Measurements from ENCODE around the gene ENC1. TPM values are rescaled to one million over a fixed set of nuclear protein-coding genes. Genes with fewer than 3 reads are reported as not detected.

The ENC1 gene
- total and polyA plus RNA-seq, 2 of the 8 experiments (the other 6 are each of a cell fraction or from before 2014, with no cell fraction given), result 5.5 to 13.2 TPM

- TF ChIP-seq CBX5 (IDR thresholded peaks at IDR 0.05; ENCODE audit: low read depth, low read length) (no peak), KDM5A (IDR thresholded peaks at IDR 0.05; ENCODE audit: low read length) (no peak), SUZ12 (IDR thresholded peaks at IDR 0.05; ENCODE audit: low read length) (no peak), TAF1 (IDR thresholded peaks at IDR 0.05; ENCODE audit: low read depth, low read length) (no peak)
Measured at GRCh38 chr5:74578356-74579044, 62.0 kb downstream of the ENC1 start (continued).

Other genes with a start within 250 kb of the ENC1 start
- 69.2 and 73.4 TPM in 2 replicates for gene HEXB, start 44.5 kb upstream of the ENC1 start, total RNA-seq (2021; fragmentation: NEBNext Ultra II Directional; extraction: Animal tissue kit (Norgen Biotek cat#: 25700))
- 38.1 and 39.7 TPM in 2 replicates for gene HEXB, start 44.5 kb upstream of the ENC1 start, polyA plus RNA-seq (2011; rRNA removed)
- 29.5 and 30.6 TPM in 2 replicates for gene GFM2, start 126.4 kb upstream of the ENC1 start, total RNA-seq (2021; fragmentation: NEBNext Ultra II Directional; extraction: Animal tissue kit (Norgen Biotek cat#: 25700))
- 13.2 and 17.8 TPM in 2 replicates for gene GFM2, start 126.4 kb upstream of the ENC1 start, polyA plus RNA-seq (2011; rRNA removed)
- gene NSA2, start 126.5 kb upstream of the ENC1 start, total RNA-seq (2021; fragmentation: NEBNext Ultra II Directional; extraction: Animal tissue kit (Norgen Biotek cat#: 25700)), result 66.6 and 68.7 TPM in 2 replicates
- 8.7 and 17.0 TPM in 2 replicates for gene NSA2, start 126.5 kb upstream of the ENC1 start, polyA plus RNA-seq (2011; rRNA removed)
- gene FAM169A, start 225.7 kb upstream of the ENC1 start, total RNA-seq (2021; fragmentation: NEBNext Ultra II Directional; extraction: Animal tissue kit (Norgen Biotek cat#: 25700)), result 78.7 and 83.1 TPM in 2 replicates
- gene FAM169A, start 225.7 kb upstream of the ENC1 start, polyA plus RNA-seq (2011; rRNA removed), result 9.0 and 12.6 TPM in 2 replicates